ENCODE results near the gene REV3L.
"Not testable (repeated sequence)": the region's sequence is repeated elsewhere in the genome, so short reads cannot be mapped to it uniquely, and the experiment has no call there.

REV3L gene

DNA sequence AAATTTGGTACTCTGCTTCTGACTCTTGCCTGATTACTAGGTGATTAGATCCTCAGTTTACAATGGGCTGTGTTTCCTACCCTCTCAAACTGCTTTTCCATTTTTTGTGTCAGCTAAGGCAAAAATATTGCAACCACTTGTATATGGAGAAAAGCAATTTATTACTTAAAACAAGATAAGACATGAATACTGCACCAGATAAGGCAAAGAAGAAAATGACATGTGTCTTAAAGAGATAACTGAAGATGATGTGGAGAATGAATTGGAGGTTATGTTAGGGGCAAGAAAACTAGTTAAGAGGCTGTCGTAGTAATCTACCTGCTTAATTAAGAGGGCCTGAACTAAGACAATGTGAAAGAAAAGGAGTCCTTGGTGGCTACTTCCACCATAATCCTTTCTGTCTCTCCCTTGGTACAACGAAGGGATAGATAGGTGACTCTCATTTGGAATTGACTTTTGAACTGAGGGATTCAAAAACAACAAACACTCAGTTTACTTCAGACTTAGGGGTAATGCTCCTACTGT lies 16.3 kb upstream of the REV3L start:
- H3K4me3 ChIP-seq (ENCODE audit: low read depth, low read length): no peak overlapping the region

DNA sequence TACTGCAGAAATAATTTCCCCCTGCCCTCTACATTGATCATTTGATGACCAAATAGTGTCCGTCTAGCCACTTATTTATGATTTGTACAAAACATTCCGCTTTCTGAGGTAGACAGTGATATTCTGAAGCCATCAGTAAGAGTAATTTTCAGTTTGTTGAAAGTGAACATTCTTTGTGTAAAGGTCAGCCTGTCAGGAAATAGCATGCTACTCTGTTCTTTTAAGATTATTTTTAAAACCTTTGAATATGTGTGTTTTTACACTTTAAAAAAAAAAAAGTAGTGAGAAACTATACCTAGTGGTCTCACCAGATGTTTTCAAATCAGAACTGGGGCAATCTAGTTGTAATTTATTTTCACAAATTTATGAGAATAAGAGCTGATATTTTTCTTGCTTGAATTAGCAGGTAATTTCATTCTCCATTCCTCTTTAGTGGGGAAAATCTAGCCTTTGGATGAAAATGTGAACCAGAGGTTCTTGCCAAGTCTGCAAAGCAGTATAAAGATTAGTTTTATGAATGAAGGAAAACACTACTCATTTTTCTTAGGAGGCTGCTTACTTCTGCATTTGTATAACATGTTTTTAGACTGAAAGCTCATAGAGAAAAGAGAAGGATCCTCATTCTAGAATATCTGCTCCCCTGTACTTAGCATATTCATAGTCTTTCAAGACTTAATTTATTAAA lies 12.1 kb upstream of the REV3L start:
- H3K4me3 ChIP-seq (ENCODE audit: low read depth, low read length): no peak overlapping the region

- no peak overlapping the region for H3K4me3 ChIP-seq (ENCODE audit: low read depth, low read length)
Measured at GRCh38 chr6:111492499-111492898, 9.5 kb upstream of the REV3L start.

DNA sequence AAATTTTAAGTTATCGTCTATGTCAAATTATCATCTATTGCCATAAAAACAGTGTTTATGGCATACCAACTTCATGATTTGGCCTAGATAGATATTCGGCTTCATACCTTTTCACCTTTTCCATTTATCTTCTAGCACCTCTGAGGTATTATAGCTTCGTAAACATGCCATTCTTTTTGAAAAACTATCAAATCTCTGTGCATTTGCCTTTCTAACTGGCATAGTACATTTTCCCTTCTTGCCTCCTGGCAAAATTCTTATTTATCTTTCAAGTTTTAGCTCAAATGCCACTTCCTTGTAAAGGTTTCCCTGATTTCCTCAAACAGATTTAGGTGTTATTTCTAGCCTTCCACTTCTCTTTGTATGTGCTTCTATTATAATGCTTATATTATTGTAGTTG lies 7.0 kb upstream of the REV3L start:
- H3K4me3 ChIP-seq (ENCODE audit: low read depth, low read length): no peak overlapping the region

DNA sequence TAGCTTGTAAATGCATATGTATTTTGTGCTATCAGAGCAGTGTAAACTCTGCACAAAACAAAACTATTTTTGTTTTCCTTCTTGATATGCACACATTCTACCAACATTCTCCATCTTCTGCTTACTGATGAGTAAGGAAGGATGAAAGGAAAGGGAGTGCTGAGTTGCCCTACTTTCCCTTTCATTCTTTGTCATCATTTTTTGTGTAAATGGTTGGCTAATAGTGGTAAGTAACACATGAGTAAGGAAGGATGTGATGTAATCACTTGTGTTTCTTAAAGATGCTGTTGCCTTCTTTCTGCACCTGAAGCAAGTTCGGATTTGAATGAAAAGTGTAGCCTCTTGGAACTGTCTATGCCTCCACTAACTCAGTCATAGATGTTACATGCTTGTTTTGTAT lies 4.6 kb upstream of the REV3L start:
- no peak overlapping the region for H3K4me3 ChIP-seq (ENCODE audit: low read depth, low read length)

- H3K4me3 ChIP-seq (ENCODE audit: low read depth, low read length): no peak overlapping the region
Measured at GRCh38 chr6:111486921-111487320, 3.9 kb upstream of the REV3L start.

- H3K4me3 ChIP-seq (ENCODE audit: low read depth, low read length): no peak overlapping the region
Measured at GRCh38 chr6:111486475-111486874, 3.5 kb upstream of the REV3L start.

- H3K4me3 ChIP-seq (ENCODE audit: low read depth, low read length): no peak overlapping the region
Measured at GRCh38 chr6:111485342-111485741, 2.3 kb upstream of the REV3L start.

- H3K4me3 ChIP-seq (ENCODE audit: low read depth, low read length): peak overlapping the region; percentile 82
Measured at GRCh38 chr6:111484633-111484930, 1.6 kb upstream of the REV3L start.

DNA sequence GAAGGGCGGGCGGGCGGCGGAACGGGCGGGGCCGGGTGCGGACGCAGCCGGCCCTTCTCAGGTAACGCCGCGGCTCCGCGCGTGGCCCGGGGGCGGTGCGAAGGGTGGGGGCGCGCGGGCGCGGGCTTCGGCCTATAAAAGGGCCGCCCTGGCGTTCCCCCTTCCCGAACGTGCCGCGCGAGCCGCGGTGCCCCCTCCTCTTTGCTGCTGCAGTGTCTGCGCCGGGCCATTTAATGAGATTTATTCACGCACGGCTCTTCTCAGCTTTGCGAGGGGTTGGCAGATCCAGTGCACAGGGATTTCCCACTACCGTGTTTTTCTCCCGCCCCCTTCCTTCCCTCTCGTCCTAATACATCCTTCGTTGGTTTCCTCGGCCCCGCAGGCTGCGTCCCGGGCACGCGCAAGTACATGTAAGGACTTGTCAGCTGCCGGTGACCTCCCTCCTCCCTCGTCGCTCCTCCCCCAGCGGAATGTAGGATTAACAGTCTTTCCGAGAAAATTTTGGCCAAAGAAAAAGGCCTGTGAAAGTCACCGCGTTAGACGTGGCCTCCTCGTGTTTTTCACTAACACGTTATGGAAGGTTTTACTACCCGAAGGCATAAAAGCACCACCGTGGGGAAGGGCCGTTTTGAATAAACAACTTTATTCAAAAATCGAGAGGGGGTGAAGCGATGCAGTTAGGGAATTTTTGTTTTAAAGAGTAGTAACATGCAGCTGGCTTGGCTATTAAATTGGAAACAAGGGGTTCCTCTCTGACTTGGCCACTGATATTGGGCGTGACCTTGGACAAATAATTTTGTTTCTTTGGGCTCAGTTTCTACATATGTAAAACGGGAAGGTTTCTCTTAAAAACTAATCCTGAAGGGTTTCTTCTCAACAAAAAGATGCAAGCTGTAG lies 966 bp upstream of the REV3L start:
- peak overlapping the region; percentile 82 for H3K4me3 ChIP-seq (ENCODE audit: low read depth, low read length)

DNA sequence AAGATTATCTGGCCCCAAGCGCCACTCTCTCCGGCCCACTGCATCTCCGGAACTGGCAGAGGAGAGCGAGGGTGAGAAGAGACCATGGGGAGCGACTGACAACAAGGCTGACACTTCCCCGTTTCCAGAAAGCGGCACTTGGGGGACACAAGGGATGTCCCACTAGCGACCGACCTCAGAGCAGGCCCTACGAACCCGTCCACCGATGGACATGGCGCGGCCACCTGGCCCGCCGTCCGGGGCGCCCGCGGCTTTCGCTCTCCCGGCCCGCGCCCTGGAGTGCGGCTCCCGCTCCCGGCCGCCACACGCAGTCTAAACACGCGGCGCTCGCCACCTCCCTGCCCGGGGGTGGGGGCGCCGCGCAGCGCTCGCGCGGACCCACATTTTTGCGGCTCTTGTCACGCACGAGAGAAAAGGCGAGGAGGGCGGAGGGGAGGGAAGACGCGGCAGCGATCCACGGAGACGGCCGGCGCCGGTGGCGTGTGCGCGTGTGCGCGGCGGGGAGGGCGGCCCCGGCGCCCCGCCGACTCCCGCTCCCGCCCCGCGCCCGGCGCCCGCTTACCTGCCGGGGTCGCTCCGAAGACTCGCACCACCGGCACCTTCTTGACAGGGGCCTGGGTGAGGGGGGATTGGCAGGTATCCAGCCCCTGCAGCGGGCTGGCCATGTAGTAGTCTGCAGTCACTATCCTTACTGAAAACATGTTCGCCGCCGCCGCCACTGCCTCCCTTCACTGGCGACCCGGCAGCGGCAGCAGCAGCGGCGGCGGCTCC lies 645 bp downstream of the REV3L start:
- peak overlapping the region; percentile 82 for H3K4me3 ChIP-seq (ENCODE audit: low read depth, low read length)

DNA sequence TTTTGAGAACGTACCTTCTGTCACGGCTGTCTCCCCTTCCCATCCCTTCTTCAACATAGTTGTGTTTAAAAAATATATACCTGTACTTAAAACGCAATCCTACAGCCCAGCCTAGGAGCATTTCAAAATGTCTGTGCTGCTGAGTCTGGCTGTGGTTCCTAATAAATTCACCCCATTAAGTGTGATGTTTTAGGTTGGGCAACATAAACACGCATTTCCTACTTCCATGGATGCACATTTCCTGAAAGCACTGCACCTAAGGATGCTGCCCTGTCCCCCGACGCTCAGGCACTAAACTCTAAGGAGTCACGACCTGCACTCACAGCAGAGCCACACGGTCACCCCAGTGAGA lies 1.2 kb downstream of the REV3L start:
- H3K4me3 ChIP-seq (ENCODE audit: low read depth, low read length): peak overlapping the region; percentile 82

DNA sequence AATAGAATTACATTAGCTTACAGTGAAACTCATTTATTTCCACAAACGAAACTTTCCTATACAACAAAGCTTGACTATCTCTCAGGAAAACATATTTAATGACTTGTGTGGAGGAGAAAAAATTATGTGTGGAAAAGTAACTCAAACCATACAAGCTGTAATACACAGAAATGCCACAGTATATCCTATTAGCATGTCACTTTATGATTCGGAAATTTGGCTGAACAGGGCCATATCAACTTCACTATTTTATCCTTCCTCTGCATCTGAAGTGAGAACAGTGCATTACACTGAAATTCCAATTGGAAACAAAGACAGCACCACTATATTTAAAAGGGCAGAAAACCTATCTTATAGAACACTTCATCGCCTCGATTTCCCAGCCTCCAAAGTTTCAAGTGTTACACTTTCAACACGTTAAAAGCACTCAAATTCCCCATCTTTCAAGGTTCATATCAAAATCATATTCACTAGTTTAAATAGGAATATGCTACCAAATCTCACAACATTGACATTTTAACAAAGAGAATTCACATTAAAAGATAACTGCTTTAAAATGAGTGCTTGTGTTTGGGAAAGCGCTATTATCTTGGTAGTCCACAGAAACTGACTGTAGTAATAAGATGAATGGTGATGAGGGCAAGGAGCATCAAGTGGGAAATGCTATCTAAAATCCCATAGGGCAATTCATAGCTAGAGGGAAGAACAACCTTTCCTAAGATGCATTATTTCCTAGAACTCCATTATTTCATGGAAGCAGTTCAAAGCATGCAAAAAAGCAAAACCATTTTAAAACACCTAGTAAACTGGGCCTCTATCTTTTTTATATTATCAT lies 1.8 kb downstream of the REV3L start:
- H3K4me3 ChIP-seq (ENCODE audit: low read depth, low read length): peak overlapping the region; percentile 82

- no peak overlapping the region for H3K4me3 ChIP-seq (ENCODE audit: low read depth, low read length)
Measured at GRCh38 chr6:111478749-111479148, 4.3 kb downstream of the REV3L start.

DNA sequence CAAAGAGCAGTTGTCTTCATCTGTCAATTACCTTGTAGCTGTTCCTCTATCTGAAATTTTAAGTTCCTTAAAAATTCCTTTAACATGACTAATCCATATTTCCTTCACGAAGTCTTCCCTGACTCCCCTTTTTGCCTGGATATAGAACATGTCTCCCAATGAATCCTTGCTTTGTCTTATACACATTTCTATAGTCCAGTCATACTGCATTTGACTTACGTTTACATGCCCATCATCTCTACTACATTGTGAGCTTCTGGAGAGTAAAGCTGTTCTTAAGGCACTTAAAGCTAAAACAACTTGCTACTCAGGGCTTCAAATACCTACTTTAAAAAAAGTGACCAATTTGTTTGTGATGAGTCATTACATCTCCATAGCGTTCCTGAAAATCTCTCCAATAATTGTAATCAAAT lies 4.9 kb downstream of the REV3L start:
- no peak overlapping the region for H3K4me3 ChIP-seq (ENCODE audit: low read depth, low read length)

- no peak overlapping the region for H3K4me3 ChIP-seq (ENCODE audit: low read depth, low read length)
Measured at GRCh38 chr6:111477481-111477938, 5.5 kb downstream of the REV3L start.

DNA sequence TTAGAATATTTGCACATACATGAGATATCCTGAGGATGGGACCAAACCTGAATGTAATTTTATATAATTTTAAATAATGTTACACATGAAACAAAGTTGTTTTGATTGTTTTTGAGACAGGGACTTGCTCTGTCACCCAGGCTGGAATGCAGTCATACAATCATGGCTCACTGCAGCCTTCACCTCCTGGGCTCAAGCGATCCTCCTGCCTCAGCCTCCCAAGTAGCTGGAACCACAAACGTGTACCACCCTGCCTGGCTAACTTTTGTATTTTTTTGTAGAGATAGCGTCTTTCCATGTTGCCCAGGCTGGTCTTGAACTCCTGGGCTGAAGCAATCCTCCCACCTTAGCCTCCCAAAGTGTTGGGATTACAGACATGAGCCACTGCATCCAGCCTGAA lies 7.0 kb downstream of the REV3L start:
- H3K4me3 ChIP-seq (ENCODE audit: low read depth, low read length): not testable (repeated sequence)

DNA sequence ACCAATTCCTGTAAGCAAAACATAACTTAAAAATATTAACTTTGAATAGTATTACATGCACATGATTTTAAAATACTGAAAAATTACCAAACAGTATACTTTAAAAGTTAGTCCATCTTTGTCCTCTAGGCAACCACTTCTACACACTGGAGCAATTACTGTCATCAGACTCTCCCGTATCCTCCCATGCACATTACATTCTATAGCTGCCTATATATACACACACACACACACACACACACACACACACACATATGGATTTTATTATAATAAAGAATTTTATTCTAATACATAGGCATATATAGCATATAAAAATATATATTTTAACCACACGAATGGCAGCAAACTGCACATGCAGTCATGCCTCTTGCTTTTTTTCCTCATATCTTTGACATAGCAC lies 8.2 kb downstream of the REV3L start:
- H3K4me3 ChIP-seq (ENCODE audit: low read depth, low read length): no peak overlapping the region

GRCh38 chr6:111474106-111474505 lies 8.9 kb downstream of the REV3L start:
- H3K4me3 ChIP-seq (ENCODE audit: low read depth, low read length): no peak overlapping the region

GRCh38 chr6:111472933-111473435 lies 10.0 kb downstream of the REV3L start:
- no peak overlapping the region for H3K4me3 ChIP-seq (ENCODE audit: low read depth, low read length)
